NT2/D1 (cell line): ENCODE results near the gene TBC1D21.

Experiments
- YY1 ChIP-seq: IDR thresholded peaks from 2 replicates; pipeline ENCODE4 v1.6.1; 2011; ENCODE audit not compliant: insufficient read length, insufficient read depth
- ZNF274 ChIP-seq: IDR thresholded peaks from 2 replicates; pipeline ENCODE4 v1.6.1; 2011; ENCODE audit warnings: mild to moderate bottlenecking, low read depth, low read length

DNA sequence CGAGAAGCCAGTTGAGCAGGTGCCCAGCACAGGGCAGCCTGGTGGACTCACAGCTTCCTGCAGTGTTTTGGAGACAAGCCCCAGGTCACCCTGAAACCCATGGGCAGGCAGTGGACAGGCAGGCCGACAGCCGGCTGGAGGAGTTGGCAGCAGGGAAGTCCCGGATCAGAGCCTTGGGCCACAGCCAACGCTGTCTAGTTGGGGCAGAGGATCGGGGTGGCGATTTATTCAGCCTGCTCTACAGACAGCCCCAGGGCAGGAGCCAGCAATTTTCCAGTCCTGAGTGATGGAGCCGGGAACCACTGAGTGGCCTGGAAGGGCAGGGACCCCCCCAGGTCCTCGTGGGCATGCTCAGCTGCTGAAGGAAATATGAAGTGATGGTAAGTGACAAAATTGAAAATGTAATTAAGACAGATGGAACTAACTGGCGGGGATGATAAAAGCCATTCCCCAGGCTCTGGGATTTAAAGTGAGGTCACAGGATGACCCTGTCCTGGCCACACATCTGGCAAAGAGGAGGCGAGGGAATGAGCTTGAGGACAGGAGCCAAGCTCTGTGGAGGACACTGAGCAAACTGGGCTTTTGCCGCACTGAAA, 34.4 kb upstream of the TBC1D21 start:
- TF ChIP-seq YY1 (no peak), ZNF274 (no peak)
